Cardiac muscle cell (in vitro differentiated cells and primary cell): ENCODE measurements around the gene IRAK2. TPM values are rescaled to one million over a fixed set of nuclear protein-coding genes. Genes with fewer than 3 reads are reported as not detected.

Experiments used
- DNase-seq, 2 donors: peaks; one replicate each; pipeline versions ENCODE4 v3.0.0 to v3.0.0-alpha.2; 2010 to 2017; ENCODE audit warnings: low read depth in 1 of 2, low spot score in 1 of 2
- H3K27ac ChIP-seq: fragments of 200-600 bp; sonication (generic); 2 replicates; pipeline ENCODE4 v1.5.1; 2016
- H3K27me3 ChIP-seq: fragments of 200-600 bp; sonication (generic); 2 replicates; pipeline ENCODE4 v1.6.0; 2016; ENCODE audit warnings: control low read depth
- H3K36me3 ChIP-seq: fragments of 200-600 bp; sonication (generic); 2 replicates; pipeline ENCODE4 v1.5.1; 2016; ENCODE audit warnings: control low read depth
- H3K4me1 ChIP-seq: fragments of 200-600 bp; sonication (generic); 2 replicates; pipeline ENCODE4 v1.8.1; 2017; ENCODE audit warnings: low read depth, mild to moderate bottlenecking, mixed run types
- H3K4me3 ChIP-seq: fragments of 200-600 bp; sonication (generic); 2 replicates; pipeline ENCODE4 v1.5.1; 2016; ENCODE audit warnings: mild to moderate bottlenecking
- H3K9me3 ChIP-seq: fragments of 200-600 bp; sonication (generic); 2 replicates; pipeline ENCODE4 v1.5.1; 2017; ENCODE audit warnings: low read depth, mild to moderate bottlenecking, control low read depth
- polyA plus RNA-seq: library from polyadenylated mRNA; unstranded; fragments of >200 nt; fragmentation: Nextera tagmentation; extraction: Ambion mirVana; gene quantifications from 2 replicates; pipeline ENCODE4 v1.2.1, GENCODE V29; 2016
- total RNA-seq: library from RNA; depleted of rRNA; stranded (reverse); fragments of >200 nt; gene quantifications from 2 replicates; pipeline ENCODE4 v1.2.3, GENCODE V29; 2016
- TF ChIP-seq, protein P1 (sequence below): IDR thresholded peaks from 2 replicates; pipeline ENCODE4 v1.5.1; 2012; ENCODE audit warnings: low read depth, mild to moderate bottlenecking, low read length

Gene IRAK2
- total and polyA plus RNA-seq, 2 experiments from 2014 or later, result 1.1 to 2.1 TPM

GRCh38 chr3:10286596-10287295 lies 122.0 kb downstream of the IRAK2 start:
- TF ChIP-seq, protein P1, sequence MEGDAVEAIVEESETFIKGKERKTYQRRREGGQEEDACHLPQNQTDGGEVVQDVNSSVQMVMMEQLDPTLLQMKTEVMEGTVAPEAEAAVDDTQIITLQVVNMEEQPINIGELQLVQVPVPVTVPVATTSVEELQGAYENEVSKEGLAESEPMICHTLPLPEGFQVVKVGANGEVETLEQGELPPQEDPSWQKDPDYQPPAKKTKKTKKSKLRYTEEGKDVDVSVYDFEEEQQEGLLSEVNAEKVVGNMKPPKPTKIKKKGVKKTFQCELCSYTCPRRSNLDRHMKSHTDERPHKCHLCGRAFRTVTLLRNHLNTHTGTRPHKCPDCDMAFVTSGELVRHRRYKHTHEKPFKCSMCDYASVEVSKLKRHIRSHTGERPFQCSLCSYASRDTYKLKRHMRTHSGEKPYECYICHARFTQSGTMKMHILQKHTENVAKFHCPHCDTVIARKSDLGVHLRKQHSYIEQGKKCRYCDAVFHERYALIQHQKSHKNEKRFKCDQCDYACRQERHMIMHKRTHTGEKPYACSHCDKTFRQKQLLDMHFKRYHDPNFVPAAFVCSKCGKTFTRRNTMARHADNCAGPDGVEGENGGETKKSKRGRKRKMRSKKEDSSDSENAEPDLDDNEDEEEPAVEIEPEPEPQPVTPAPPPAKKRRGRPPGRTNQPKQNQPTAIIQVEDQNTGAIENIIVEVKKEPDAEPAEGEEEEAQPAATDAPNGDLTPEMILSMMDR, result peak; percentile 54
- Histone ChIP-seq H3K27ac (no peak overlapping the region), H3K4me1 (no peaks in the 10 kb centered on the region), H3K9me3 (no peaks in the 10 kb centered on the region), H3K36me3 (peaks cover 10% of the 10 kb centered on the region), H3K4me3 (no peak overlapping the region), H3K27me3 (no peaks in the 10 kb centered on the region)
- peak in 1 of 2 donors; percentile 84 for DNase-seq

GRCh38 chr3:10287936-10288574 lies 123.3 kb downstream of the IRAK2 start:
- no peaks in the 10 kb centered on the region for H3K9me3 ChIP-seq
- peaks cover 5% of the 10 kb centered on the region for H3K36me3 ChIP-seq
- no peaks in the 10 kb centered on the region for H3K4me1 ChIP-seq
- TF ChIP-seq, protein P1, result no peak
- no peaks in the 10 kb centered on the region for H3K27me3 ChIP-seq
- no peak for DNase-seq
- H3K4me3 ChIP-seq, result no peak overlapping the region
- H3K27ac ChIP-seq, result no peak overlapping the region

GRCh38 chr3:10288575-10288960 lies 123.8 kb downstream of the IRAK2 start:
- H3K4me1 ChIP-seq, result no peaks in the 10 kb centered on the region
- DNase-seq, result no peak
- TF ChIP-seq, protein P1, result no peak
- H3K9me3 ChIP-seq, result no peaks in the 10 kb centered on the region
- no peak overlapping the region for H3K27ac ChIP-seq
- no peaks in the 10 kb centered on the region for H3K27me3 ChIP-seq
- peaks cover under 1% of the 10 kb centered on the region for H3K36me3 ChIP-seq
- no peak overlapping the region for H3K4me3 ChIP-seq

DNA sequence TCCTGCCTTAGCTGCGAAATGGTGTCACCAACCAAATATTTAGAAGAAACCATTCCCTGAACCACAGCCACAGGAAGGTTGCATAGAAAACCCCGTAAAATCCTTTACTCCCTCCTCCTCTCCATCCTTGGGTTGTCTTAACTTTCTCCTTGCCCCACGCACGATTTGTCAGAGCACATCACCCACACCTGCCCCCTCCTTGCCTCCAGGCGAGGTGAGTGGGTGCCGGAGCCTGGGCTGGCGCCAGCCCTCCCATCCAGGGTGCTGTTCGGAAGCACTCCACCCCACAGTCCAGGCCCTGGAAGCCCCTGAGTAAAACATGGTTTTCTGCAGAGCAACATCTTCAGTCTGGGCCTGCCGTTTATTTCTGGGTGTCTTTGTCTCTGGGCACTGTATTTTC lies 124.4 kb downstream of the IRAK2 start:
- no peaks in the 10 kb centered on the region for H3K4me1 ChIP-seq
- no peaks in the 10 kb centered on the region for H3K9me3 ChIP-seq
- no peak for DNase-seq
- TF ChIP-seq, protein P1, result no peak
- H3K4me3 ChIP-seq, result no peak overlapping the region
- no peaks in the 10 kb centered on the region for H3K36me3 ChIP-seq
- H3K27ac ChIP-seq, result no peak overlapping the region
- no peaks in the 10 kb centered on the region for H3K27me3 ChIP-seq

DNA sequence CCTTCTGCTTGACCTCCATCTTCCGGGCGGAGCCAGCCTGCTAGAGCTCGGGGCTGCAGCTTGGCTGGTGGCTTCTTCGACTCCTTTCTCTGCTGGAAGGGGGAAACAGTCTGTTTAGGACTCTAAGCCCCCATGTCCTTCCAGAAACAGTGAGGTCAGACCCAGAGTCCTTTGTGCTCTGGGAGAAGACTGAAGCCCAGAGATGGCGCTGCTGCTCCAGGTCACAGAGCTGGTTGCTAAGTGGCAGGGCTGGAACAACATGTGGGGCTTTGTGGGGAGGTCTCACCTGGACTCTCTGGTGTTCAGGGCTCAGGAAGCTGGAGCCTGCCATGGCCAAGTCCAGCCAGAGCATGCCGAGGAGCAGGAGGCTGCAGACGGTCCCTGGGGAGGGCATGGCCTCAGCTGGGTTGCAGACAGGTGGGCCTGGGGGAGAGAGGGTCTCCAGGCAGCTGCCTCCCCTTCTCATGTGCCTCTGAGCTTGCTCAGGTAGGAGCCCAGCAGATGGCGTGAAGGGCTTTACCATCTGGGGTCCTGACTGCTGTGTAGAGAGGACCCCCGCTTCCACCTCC lies 125.2 kb downstream of the IRAK2 start:
- Histone ChIP-seq H3K36me3 (peaks cover under 1% of the 10 kb centered on the region), H3K27me3 (no peaks in the 10 kb centered on the region), H3K4me3 (no peak overlapping the region), H3K9me3 (no peaks in the 10 kb centered on the region), H3K27ac (no peak overlapping the region), H3K4me1 (no peaks in the 10 kb centered on the region)
- DNase-seq, result no peak
- TF ChIP-seq, protein P1, result no peak
